Ascending aorta (tissue), 2 donors: ENCODE results near the gene ERMP1. TPM values are rescaled to one million over a fixed set of nuclear protein-coding genes. Genes with fewer than 3 reads are reported as not detected.

Experiments used
- DNase-seq, 2 donors: peaks; one replicate each; pipeline ENCODE4 v3.0.0-alpha.2; 2019; ENCODE audit warnings: low spot score in 2 of 2
- H3K27ac ChIP-seq, 2 donors: fragments of 200-600 bp; sonication (generic); one replicate each; pipeline ENCODE4 v1.5.1; 2016 to 2017; ENCODE audit warnings: mild to moderate bottlenecking in 1 of 2
- H3K27me3 ChIP-seq: fragments of 200-600 bp; sonication (generic); one replicate; pipeline ENCODE4 v1.5.1; 2017
- H3K36me3 ChIP-seq, 2 donors: fragments of 200-600 bp; sonication (generic); one replicate each; pipeline ENCODE4 v1.5.1; 2016
- H3K4me1 ChIP-seq, 2 donors: fragments of 200-600 bp; sonication (generic); one replicate each; pipeline ENCODE4 v1.5.1; 2016 to 2017; ENCODE audit warnings: mild to moderate bottlenecking in 1 of 2
- H3K4me3 ChIP-seq, 2 donors: fragments of 200-600 bp; sonication (generic); one replicate each; pipeline ENCODE4 v1.5.1; 2016 to 2017; ENCODE audit warnings: mild to moderate bottlenecking in 1 of 2
- H3K9me3 ChIP-seq, 2 donors: fragments of 200-600 bp; sonication (generic); one replicate each; pipeline ENCODE4 v1.5.1; 2016
- CTCF ChIP-seq, 3 experiments: fragments of 200-600 bp in 2 of 3; fragments of 450-650 bp in 1 of 3; sonication (generic) in 2 of 3; IDR thresholded peaks; one replicate each; pipeline ENCODE4 v1.5.1; 2016 to 2019; ENCODE audit warnings: antibody characterized with exemption in 3 of 3, mild to moderate bottlenecking in 1 of 3, moderate library complexity in 1 of 3
- intact Hi-C: fragments of 100-400 bp; cut with DNase I; formaldehyde crosslinking; loops from one replicate; pipeline ENCODE4 v1.15.1; 2023
- total RNA-seq: library from RNA; depleted of rRNA; stranded (reverse); fragments of >200 nt; gene quantifications from one replicate; pipeline ENCODE4 v1.1.0, GENCODE V29; 2016

Gene ERMP1
- total RNA-seq, 1 donor from 2014 or later, result 4.8 TPM

DNA sequence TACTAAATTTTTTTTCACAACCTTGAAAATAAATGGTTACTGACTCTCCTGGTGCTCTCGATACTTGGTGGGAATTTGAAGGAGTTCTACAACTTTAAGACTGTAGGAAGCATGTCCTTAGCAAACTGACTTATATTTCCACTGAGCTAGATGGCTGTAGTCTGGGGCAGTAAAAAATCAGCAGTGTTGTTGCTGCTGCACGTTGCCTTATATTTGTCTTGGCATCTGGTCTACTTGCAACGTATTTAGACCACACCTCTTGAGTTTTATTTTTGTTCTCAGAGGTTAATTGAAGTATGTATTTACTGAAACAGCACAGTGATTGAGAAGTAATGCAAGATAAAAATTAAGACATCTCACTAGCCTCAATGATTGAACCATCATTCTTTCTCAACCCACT, 76.3 kb downstream of the ERMP1 start:
- Histone ChIP-seq H3K4me3 (no peak overlapping the region), H3K27me3 (no peaks in the 10 kb centered on the region), H3K36me3 (peaks cover 21 to 36% of the 10 kb centered on the region in 2 donors), H3K4me1 (no peaks in the 10 kb centered on the region), H3K9me3 (no peaks in the 10 kb centered on the region), H3K27ac (no peak overlapping the region)
- intact Hi-C loops, result no loop called here
- no peak for DNase-seq
- no peak for TF ChIP-seq CTCF (IDR thresholded peaks at IDR 0.05)

DNA sequence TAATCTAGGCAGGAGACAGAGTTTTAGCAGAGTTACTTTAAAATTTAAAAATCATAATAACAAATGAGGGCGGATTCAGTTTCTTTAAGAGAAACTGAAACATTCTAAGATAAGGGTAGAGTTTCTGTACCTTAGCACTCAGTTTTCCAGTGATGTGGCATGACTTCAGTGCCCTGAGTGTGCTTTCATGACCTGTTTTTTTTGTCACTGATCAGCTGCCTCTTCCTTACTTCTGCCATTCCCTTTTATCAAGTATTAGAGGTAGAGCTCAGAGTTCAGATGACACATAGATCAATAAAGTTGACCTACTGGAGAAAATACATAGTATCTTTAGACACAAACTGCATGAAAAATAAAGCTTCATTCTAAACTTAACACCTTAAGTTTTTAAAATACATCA, 82.3 kb downstream of the ERMP1 start:
- no peak for DNase-seq
- no peak for TF ChIP-seq CTCF (IDR thresholded peaks at IDR 0.05)
- H3K4me1 ChIP-seq, result no peaks in the 10 kb centered on the region
- intact Hi-C loops, result no loop called here
- peaks cover 24 to 61% of the 10 kb centered on the region in 2 donors for H3K36me3 ChIP-seq
- no peaks in the 10 kb centered on the region for H3K27me3 ChIP-seq
- H3K27ac ChIP-seq, result no peak overlapping the region
- no peaks in the 10 kb centered on the region for H3K9me3 ChIP-seq
- H3K4me3 ChIP-seq, result no peak overlapping the region

GRCh38 chr9:5749306-5749705, 83.6 kb downstream of the ERMP1 start:
- no peaks in the 10 kb centered on the region for H3K27me3 ChIP-seq
- no peak for TF ChIP-seq CTCF (IDR thresholded peaks at IDR 0.05)
- peaks cover 35 to 67% of the 10 kb centered on the region in 2 donors for H3K36me3 ChIP-seq
- no peak overlapping the region for H3K27ac ChIP-seq
- no peak overlapping the region for H3K4me3 ChIP-seq
- H3K4me1 ChIP-seq, result no peaks in the 10 kb centered on the region
- H3K9me3 ChIP-seq, result no peaks in the 10 kb centered on the region
- intact Hi-C loops, result loop anchor here (10.0 kb wide), 1 partner anchor 115 kb away; no protein-coding TSS in a partner anchor
- no peak for DNase-seq

- no peaks in the 10 kb centered on the region for H3K9me3 ChIP-seq
- DNase-seq, result no peak
- H3K36me3 ChIP-seq, result peaks cover 38 to 74% of the 10 kb centered on the region in 2 donors
- H3K4me3 ChIP-seq, result no peak overlapping the region
- no peak overlapping the region for H3K27ac ChIP-seq
- no peaks in the 10 kb centered on the region for H3K4me1 ChIP-seq
- TF ChIP-seq CTCF (IDR thresholded peaks at IDR 0.05), result no peak
- no peaks in the 10 kb centered on the region for H3K27me3 ChIP-seq
- intact Hi-C loops, result loop anchor here (10.0 kb wide), 1 partner anchor 114 kb away; no protein-coding TSS in a partner anchor
These were observed 84.5 kb downstream of the ERMP1 start for GRCh38 chr9:5748438-5748837.

GRCh38 chr9:5743109-5743508, 89.8 kb downstream of the ERMP1 start:
- no peak for TF ChIP-seq CTCF (IDR thresholded peaks at IDR 0.05)
- no peak for DNase-seq
- intact Hi-C loops, result loop anchor here (10.0 kb wide), 1 partner anchor 108 kb away; no protein-coding TSS in a partner anchor
- Histone ChIP-seq H3K9me3 (no peaks in the 10 kb centered on the region), H3K27me3 (no peaks in the 10 kb centered on the region), H3K4me1 (no peaks in the 10 kb centered on the region), H3K27ac (no peak overlapping the region), H3K4me3 (no peak overlapping the region), H3K36me3 (peaks cover 34 to 73% of the 10 kb centered on the region in 2 donors)
